H9 (cell line): Measurements from ENCODE around the gene EFCAB6. TPM values are rescaled to one million over a fixed set of nuclear protein-coding genes. Genes with fewer than 3 reads are reported as not detected.

Experiments used
- DNase-seq: peaks from one replicate; pipeline ENCODE4 v3.0.0-alpha.2; 2017
- H2AFZ ChIP-seq: one replicate; pipeline ENCODE4 v1.6.1; 2013; ENCODE audit warnings: mild to moderate bottlenecking, low read length, control low read depth, moderate library complexity
- H2AK5ac ChIP-seq: 2 replicates; pipeline ENCODE4 v1.6.1; 2013; ENCODE audit warnings: low read length, control low read depth, mixed read lengths; ENCODE audit not compliant: insufficient read length
- H2BK120ac ChIP-seq: one replicate; pipeline ENCODE4 v1.6.1; 2013; ENCODE audit warnings: low read depth, mild to moderate bottlenecking, low read length, control low read depth, inconsistent platforms; ENCODE audit not compliant: poor library complexity, severe bottlenecking
- H2BK12ac ChIP-seq: 2 replicates; pipeline ENCODE4 v1.6.1; 2013; ENCODE audit warnings: low read length, control low read depth, mixed read lengths, low read depth; ENCODE audit not compliant: insufficient read length
- H2BK15ac ChIP-seq: 2 replicates; pipeline ENCODE4 v1.6.1; 2013; ENCODE audit warnings: low read depth, low read length, control low read depth
- H2BK20ac ChIP-seq: one replicate; pipeline ENCODE4 v1.6.1; 2013; ENCODE audit warnings: low read depth, mild to moderate bottlenecking, low read length, control low read depth, inconsistent platforms; ENCODE audit not compliant: poor library complexity, severe bottlenecking
- H2BK5ac ChIP-seq: 2 replicates; pipeline ENCODE4 v1.6.1; 2013; ENCODE audit warnings: low read length, control low read depth, mixed read lengths; ENCODE audit not compliant: insufficient read length
- H3K14ac ChIP-seq: 2 replicates; pipeline ENCODE4 v1.6.1; 2013; ENCODE audit warnings: low read length, control low read depth; ENCODE audit not compliant: insufficient read depth
- H3K18ac ChIP-seq: 2 replicates; pipeline ENCODE4 v1.6.1; 2013; ENCODE audit warnings: low read depth, mild to moderate bottlenecking, mixed read lengths, low read length, control low read depth; ENCODE audit not compliant: insufficient read length
- H3K23ac ChIP-seq: 2 replicates; pipeline ENCODE4 v1.6.1; 2013; ENCODE audit warnings: low read length, control low read depth, mixed read lengths, low read depth; ENCODE audit not compliant: insufficient read length
- H3K23me2 ChIP-seq: 2 replicates; pipeline ENCODE4 v1.6.1; 2013; ENCODE audit warnings: low read depth, mild to moderate bottlenecking, mixed read lengths, low read length, control low read depth; ENCODE audit not compliant: insufficient read length, poor library complexity, severe bottlenecking
- H3K27ac ChIP-seq: 2 replicates; pipeline ENCODE4 v1.5.1; 2013; ENCODE audit warnings: low read length, control low read depth, mixed read lengths, low read depth; ENCODE audit not compliant: insufficient read length
- H3K27me3 ChIP-seq: 2 replicates; pipeline ENCODE4 v1.6.1; 2013; ENCODE audit warnings: low read length, control low read depth, inconsistent platforms; ENCODE audit not compliant: insufficient read depth
- H3K4ac ChIP-seq: 2 replicates; pipeline ENCODE4 v1.6.1; 2013; ENCODE audit warnings: low read depth, mild to moderate bottlenecking, control low read depth, inconsistent platforms, low read length, moderate library complexity
- H3K4me1 ChIP-seq: 2 replicates; pipeline ENCODE4 v1.6.1; 2013; ENCODE audit warnings: low read length, control low read depth, inconsistent platforms; ENCODE audit not compliant: insufficient read depth
- H3K4me2 ChIP-seq: 2 replicates; pipeline ENCODE4 v1.6.1; 2013; ENCODE audit warnings: low read length, control low read depth, mixed read lengths; ENCODE audit not compliant: insufficient read length, insufficient read depth
- H3K56ac ChIP-seq: 2 replicates; pipeline ENCODE4 v1.6.1; 2013; ENCODE audit warnings: low read depth, mild to moderate bottlenecking, mixed read lengths, low read length, control low read depth; ENCODE audit not compliant: insufficient read length
- H3K79me1 ChIP-seq: 2 replicates; pipeline ENCODE4 v1.6.1; 2013; ENCODE audit warnings: low read depth, mild to moderate bottlenecking, moderate library complexity, low read length, control low read depth, inconsistent platforms; ENCODE audit not compliant: insufficient read depth, poor library complexity, severe bottlenecking
- H3K79me2 ChIP-seq: 2 replicates; pipeline ENCODE4 v1.6.1; 2013; ENCODE audit warnings: low read length, control low read depth, inconsistent platforms; ENCODE audit not compliant: insufficient read depth
- H3K9ac ChIP-seq: 2 replicates; pipeline ENCODE4 v1.6.1; 2013; ENCODE audit warnings: low read length, control low read depth, mixed read lengths; ENCODE audit not compliant: insufficient read length; ENCODE audit errors: extremely low read depth
- H3K9me3 ChIP-seq: one replicate; pipeline ENCODE4 v1.6.1; 2013; ENCODE audit warnings: low read depth, low read length, inconsistent platforms; ENCODE audit not compliant: control insufficient read depth
- H3T11ph ChIP-seq: one replicate; pipeline ENCODE4 v1.6.1; 2013; ENCODE audit warnings: mild to moderate bottlenecking, low read length, control low read depth, inconsistent platforms
- H4K20me1 ChIP-seq: one replicate; pipeline ENCODE4 v1.6.1; 2013; ENCODE audit not compliant: control insufficient read depth, insufficient read length, insufficient read depth
- H4K5ac ChIP-seq: 2 replicates; pipeline ENCODE4 v1.6.1; 2013; ENCODE audit warnings: low read depth, mild to moderate bottlenecking, mixed read lengths, low read length, control low read depth; ENCODE audit not compliant: insufficient read length
- H4K8ac ChIP-seq: replicated peaks from 2 replicates; pipeline ENCODE4 v1.6.1; 2013; ENCODE audit warnings: low read length, control low read depth, mixed read lengths, low read depth; ENCODE audit not compliant: insufficient read length
- H4K91ac ChIP-seq: 2 replicates; pipeline ENCODE4 v1.6.1; 2013; ENCODE audit warnings: low read depth, mild to moderate bottlenecking, moderate library complexity, mixed read lengths, low read length, control low read depth; ENCODE audit not compliant: insufficient read length
- H3K27ac Mint-ChIP-seq, 3 experiments: 2 replicates in 2 of 3; 3 replicates in 1 of 3; pipeline ENCODE4 v1.8.0; 2020 to 2021; ENCODE audit warnings: mixed read lengths in 3 of 3, mild to moderate bottlenecking in 1 of 3, moderate library complexity in 1 of 3
- H3K27me3 Mint-ChIP-seq: 2 replicates; pipeline ENCODE4 v1.8.0; 2021; ENCODE audit warnings: low read depth, mild to moderate bottlenecking, moderate library complexity, mixed read lengths
- H3K36me3 Mint-ChIP-seq, 3 experiments: 2 replicates in 2 of 3; 3 replicates in 1 of 3; pipeline ENCODE4 v1.8.0; 2020 to 2021; ENCODE audit warnings: low read depth in 3 of 3, mixed read lengths in 3 of 3; ENCODE audit not compliant: insufficient read depth in 1 of 3
- H3K4me1 Mint-ChIP-seq, 2 experiments: 2 replicates each; pipeline ENCODE4 v1.8.0; 2020; ENCODE audit warnings: mixed read lengths in 2 of 2
- H3K4me3 Mint-ChIP-seq, 2 experiments: 2 replicates in 1 of 2; 3 replicates in 1 of 2; pipeline ENCODE4 v1.8.0; 2020 to 2021; ENCODE audit warnings: mild to moderate bottlenecking in 2 of 2, mixed read lengths in 2 of 2, moderate library complexity in 1 of 2
- H3K9me3 Mint-ChIP-seq, 2 experiments: 2 replicates in 1 of 2; 3 replicates in 1 of 2; pipeline ENCODE4 v1.8.0; 2020; ENCODE audit warnings: mild to moderate bottlenecking in 2 of 2, mixed read lengths in 2 of 2, moderate library complexity in 1 of 2
- CTCF ChIP-seq: fragments of 200-600 bp; sonication (generic); conservative IDR thresholded peaks from 3 replicates; pipeline ENCODE4 v1.8.0; 2021; ENCODE audit warnings: antibody characterized with exemption, mild to moderate bottlenecking
- WGBS: extraction: QIAGEN DNeasy Blood & Tissue Kit; methylation state at CpG from one replicate; pipeline ENCODE4 v1.1.7; 2013; ENCODE audit warnings: missing lambda C conversion rate, low lambda C conversion rate, mixed read lengths; ENCODE audit not compliant: insufficient read length; ENCODE audit errors: extremely low coverage; 5-methylcytosine and 5-hydroxymethylcytosine counted together
- total RNA-seq: library from RNA; stranded (reverse); gene quantifications from 2 replicates; pipeline ENCODE4 v1.2.1, GENCODE V29; 2021

Gene EFCAB6
- total RNA-seq, 1 experiment from 2014 or later: 0.31 TPM

GRCh38 chr22:43484227-43484626, 327.9 kb downstream of the EFCAB6 start:
- Histone ChIP-seq H3K14ac (no peak overlapping the region), H4K5ac (no peak overlapping the region), H2BK12ac (no peak overlapping the region), H2AK5ac (no peak overlapping the region), H3K9ac (no peak overlapping the region), H3K79me2 (no peaks in the 10 kb centered on the region), H3K23ac (no peak overlapping the region), H4K20me1 (no peaks in the 10 kb centered on the region), H3K27ac (no peak overlapping the region), H3K27me3 (no peaks in the 10 kb centered on the region), H4K91ac (no peak overlapping the region), H3T11ph (no peak overlapping the region), H3K56ac (no peak overlapping the region), H2AFZ (no peak overlapping the region), H3K23me2 (no peaks in the 10 kb centered on the region), H2BK20ac (no peak overlapping the region), H3K4ac (no peak overlapping the region), H3K4me2 (no peak overlapping the region), H3K4me1 (no peaks in the 10 kb centered on the region), H3K79me1 (no peaks in the 10 kb centered on the region), H3K18ac (no peak overlapping the region), H2BK15ac (no peak overlapping the region), H3K9me3 (no peaks in the 10 kb centered on the region), H4K8ac (no peak overlapping the region), H2BK120ac (no peak overlapping the region), H2BK5ac (no peak overlapping the region)
- no peak for TF ChIP-seq CTCF
- Mint-ChIP-seq H3K27ac (no peak overlapping the region), H3K36me3 (no peaks in the 10 kb centered on the region), H3K27me3 (peaks cover 7% of the 10 kb centered on the region), H3K9me3 (no peaks in the 10 kb centered on the region), H3K4me1 (peaks cover 11 to 14% of the 10 kb centered on the region in 2 experiments), H3K4me3 (no peak overlapping the region)
- WGBS: no CpG with 5 or more reads among the region's 8 CpGs
- no peak for DNase-seq
